Endodermal cell (in vitro differentiated cells): ENCODE results near the gene ATP6V1G1. TPM values are rescaled to one million over a fixed set of nuclear protein-coding genes. Genes with fewer than 3 reads are reported as not detected.

Experiments
- DNase-seq: peaks from one replicate; pipeline ENCODE4 v3.0.0-alpha.2; 2017
- H3K27ac ChIP-seq: 2 replicates; pipeline ENCODE4 v1.5.1; 2013; ENCODE audit warnings: mild to moderate bottlenecking, low read depth, low read length, moderate library complexity
- H3K27me3 ChIP-seq: 2 replicates; pipeline ENCODE4 v1.6.1; 2013; ENCODE audit warnings: mild to moderate bottlenecking, low read length, moderate library complexity; ENCODE audit not compliant: insufficient read depth, control insufficient read depth, poor library complexity, severe bottlenecking
- H3K36me3 ChIP-seq: 2 replicates; pipeline ENCODE4 v1.7.0; 2013; ENCODE audit warnings: mild to moderate bottlenecking, low read length, moderate library complexity; ENCODE audit not compliant: control insufficient read depth, insufficient read depth
- H3K4me1 ChIP-seq: one replicate; pipeline ENCODE4 v1.7.0; 2013; ENCODE audit warnings: low read length; ENCODE audit not compliant: control insufficient read depth, insufficient read depth
- H3K4me3 ChIP-seq: 2 replicates; pipeline ENCODE4 v1.5.1; 2013; ENCODE audit warnings: mild to moderate bottlenecking, low read length, moderate library complexity
- H3K9ac ChIP-seq: 2 replicates; pipeline ENCODE4 v1.6.1; 2013; ENCODE audit warnings: mild to moderate bottlenecking, low read length, moderate library complexity; ENCODE audit not compliant: poor library complexity, severe bottlenecking; ENCODE audit errors: extremely low read depth
- H3K9me3 ChIP-seq: 2 replicates; pipeline ENCODE4 v1.6.1; 2013; ENCODE audit warnings: mild to moderate bottlenecking, low read length, moderate library complexity; ENCODE audit not compliant: control insufficient read depth
- H3K27ac Mint-ChIP-seq: 2 replicates; pipeline ENCODE4 v1.8.0; 2020; ENCODE audit warnings: mixed read lengths
- H3K27me3 Mint-ChIP-seq: 2 replicates; pipeline ENCODE4 v1.8.0; 2021; ENCODE audit warnings: mild to moderate bottlenecking, mixed read lengths; ENCODE audit not compliant: insufficient read depth
- H3K36me3 Mint-ChIP-seq: 2 replicates; pipeline ENCODE4 v1.8.0; 2020; ENCODE audit warnings: low read depth, mixed read lengths
- H3K4me1 Mint-ChIP-seq: 2 replicates; pipeline ENCODE4 v1.8.0; 2020; ENCODE audit warnings: mixed read lengths
- H3K4me3 Mint-ChIP-seq: 2 replicates; pipeline ENCODE4 v1.8.0; 2020; ENCODE audit warnings: mild to moderate bottlenecking, moderate library complexity, mixed read lengths
- H3K9me3 Mint-ChIP-seq: 2 replicates; pipeline ENCODE4 v1.8.0; 2020; ENCODE audit warnings: mild to moderate bottlenecking, mixed read lengths
- WGBS, 2 experiments: methylation state at CpG; one replicate each; pipeline versions ENCODE4 v1.1.5 to v1.1.7; 2013; ENCODE audit warnings: missing lambda C conversion rate in 2 of 2, mixed read lengths in 1 of 2; ENCODE audit not compliant: insufficient coverage in 1 of 2, insufficient read length in 1 of 2; 5-methylcytosine and 5-hydroxymethylcytosine counted together
- total RNA-seq, 2 donors: library from RNA; stranded (reverse); fragmentation: NEBNext Ultra II Directional in 1 of 2; extraction: Animal tissue kit (Norgen Biotek cat#: 25700) in 1 of 2; gene quantifications; 2 replicates in 1 of 2; 3 replicates in 1 of 2; pipeline ENCODE4 v1.2.1, GENCODE V29; 2021
- TF ChIP-seq, protein P1 (sequence below): fragments of 200-600 bp; sonication (generic); conservative IDR thresholded peaks from 2 replicates; pipeline ENCODE4 v1.5.0; 2021; ENCODE audit warnings: antibody characterized with exemption, mild to moderate bottlenecking

ATP6V1G1 gene
- total RNA-seq, 2 donors from 2014 or later = 123 TPM

DNA sequence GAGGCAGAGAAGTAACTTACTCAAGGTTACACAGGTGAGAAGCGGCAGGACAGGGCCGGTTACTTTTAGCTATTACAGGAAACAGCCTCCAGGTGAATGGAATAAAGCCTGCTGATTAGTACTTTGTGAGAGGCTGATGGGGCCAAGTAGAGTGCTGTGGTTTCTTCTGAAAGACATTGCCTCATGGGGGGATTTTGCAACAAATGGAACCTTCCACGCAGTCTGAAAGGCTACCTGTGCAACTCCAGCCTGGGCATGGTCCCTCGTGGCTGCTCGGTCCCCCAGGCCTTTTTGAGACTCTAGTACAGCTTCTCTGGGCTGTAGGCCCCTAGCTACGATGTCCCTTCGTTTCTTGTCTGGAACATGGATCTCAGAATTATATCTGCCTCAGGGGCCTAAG, 25.5 kb downstream of the ATP6V1G1 start:
- no peak overlapping the region for H3K9ac ChIP-seq
- no peak for DNase-seq
- Mint-ChIP-seq H3K4me3 (peak overlapping the region; percentile 60), H3K4me1 (peaks cover 21% of the 10 kb centered on the region), H3K27ac (peak overlapping the region; percentile 40), H3K36me3 (peaks cover 4% of the 10 kb centered on the region), H3K9me3 (peaks cover 5% of the 10 kb centered on the region), H3K27me3 (peaks cover 14% of the 10 kb centered on the region)
- H3K4me3 ChIP-seq = no peak overlapping the region
- H3K27me3 ChIP-seq = peaks cover 4% of the 10 kb centered on the region
- TF ChIP-seq, protein P1, sequence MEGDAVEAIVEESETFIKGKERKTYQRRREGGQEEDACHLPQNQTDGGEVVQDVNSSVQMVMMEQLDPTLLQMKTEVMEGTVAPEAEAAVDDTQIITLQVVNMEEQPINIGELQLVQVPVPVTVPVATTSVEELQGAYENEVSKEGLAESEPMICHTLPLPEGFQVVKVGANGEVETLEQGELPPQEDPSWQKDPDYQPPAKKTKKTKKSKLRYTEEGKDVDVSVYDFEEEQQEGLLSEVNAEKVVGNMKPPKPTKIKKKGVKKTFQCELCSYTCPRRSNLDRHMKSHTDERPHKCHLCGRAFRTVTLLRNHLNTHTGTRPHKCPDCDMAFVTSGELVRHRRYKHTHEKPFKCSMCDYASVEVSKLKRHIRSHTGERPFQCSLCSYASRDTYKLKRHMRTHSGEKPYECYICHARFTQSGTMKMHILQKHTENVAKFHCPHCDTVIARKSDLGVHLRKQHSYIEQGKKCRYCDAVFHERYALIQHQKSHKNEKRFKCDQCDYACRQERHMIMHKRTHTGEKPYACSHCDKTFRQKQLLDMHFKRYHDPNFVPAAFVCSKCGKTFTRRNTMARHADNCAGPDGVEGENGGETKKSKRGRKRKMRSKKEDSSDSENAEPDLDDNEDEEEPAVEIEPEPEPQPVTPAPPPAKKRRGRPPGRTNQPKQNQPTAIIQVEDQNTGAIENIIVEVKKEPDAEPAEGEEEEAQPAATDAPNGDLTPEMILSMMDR = peak; percentile 22
- WGBS, 2 experiments = 90 to 92% methylated on average over 7 of the region's 7 CpGs
- H3K4me1 ChIP-seq = peaks cover 8% of the 10 kb centered on the region
- H3K9me3 ChIP-seq = no peaks in the 10 kb centered on the region
- no peaks in the 10 kb centered on the region for H3K36me3 ChIP-seq
- no peak overlapping the region for H3K27ac ChIP-seq

DNA sequence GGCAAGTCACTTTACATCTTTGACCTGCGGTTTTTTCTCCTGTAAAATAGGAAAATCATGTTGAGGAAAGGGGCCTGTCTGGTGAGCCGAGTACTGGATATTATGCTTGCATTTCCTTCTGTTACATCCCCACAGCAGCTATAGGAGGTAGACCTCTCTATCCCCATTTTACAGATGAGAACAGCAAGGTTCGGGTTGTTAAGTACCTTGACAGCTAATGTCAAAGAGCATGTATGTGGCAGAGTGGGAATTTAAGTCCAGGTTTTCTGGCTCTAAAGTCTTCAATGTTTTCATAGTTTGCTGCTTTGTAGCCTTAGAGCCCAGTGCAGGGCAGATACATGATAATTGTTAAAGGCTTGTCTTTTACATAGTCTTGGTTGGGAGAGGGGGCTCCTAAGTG, 26.4 kb downstream of the ATP6V1G1 start:
- H3K9me3 Mint-ChIP-seq = peaks cover 5% of the 10 kb centered on the region
- peaks cover 21% of the 10 kb centered on the region for H3K4me1 Mint-ChIP-seq
- 65 to 94% methylated on average over 2 to 3 of the region's 3 CpGs for WGBS, 2 experiments
- no peak overlapping the region for H3K4me3 Mint-ChIP-seq
- TF ChIP-seq, protein P1 = no peak
- Histone ChIP-seq H3K27me3 (peaks cover 4% of the 10 kb centered on the region), H3K9me3 (no peaks in the 10 kb centered on the region), H3K27ac (no peak overlapping the region), H3K9ac (no peak overlapping the region), H3K4me1 (peaks cover 8% of the 10 kb centered on the region), H3K36me3 (no peaks in the 10 kb centered on the region), H3K4me3 (no peak overlapping the region)
- DNase-seq = no peak
- no peak overlapping the region for H3K27ac Mint-ChIP-seq
- peaks cover 14% of the 10 kb centered on the region for H3K27me3 Mint-ChIP-seq
- peaks cover 11% of the 10 kb centered on the region for H3K36me3 Mint-ChIP-seq

DNA sequence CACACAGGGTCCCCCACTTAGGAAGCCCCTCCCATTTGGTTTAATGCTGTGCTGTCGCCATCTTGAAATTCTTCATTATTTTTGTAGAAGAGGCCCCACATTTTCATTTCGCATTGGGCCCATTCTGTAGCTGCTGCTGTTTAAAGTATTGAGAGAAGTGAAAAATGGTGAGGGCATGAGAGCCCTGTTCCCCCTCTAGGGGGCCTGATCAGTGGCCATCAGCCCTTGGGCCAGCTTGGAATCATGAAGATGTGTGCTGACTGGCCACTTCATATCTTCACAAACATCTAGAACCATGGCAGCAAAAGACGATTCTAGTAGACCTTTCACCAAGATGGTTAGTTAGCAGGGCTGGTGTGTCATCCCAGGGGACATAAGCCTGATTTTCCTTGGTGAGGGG, 26.8 kb downstream of the ATP6V1G1 start:
- Mint-ChIP-seq H3K27me3 (peaks cover 13% of the 10 kb centered on the region), H3K9me3 (peaks cover 5% of the 10 kb centered on the region), H3K4me1 (peaks cover 21% of the 10 kb centered on the region), H3K27ac (no peak overlapping the region), H3K36me3 (peaks cover 16% of the 10 kb centered on the region), H3K4me3 (no peak overlapping the region)
- peaks cover 8% of the 10 kb centered on the region for H3K4me1 ChIP-seq
- no peak overlapping the region for H3K9ac ChIP-seq
- H3K36me3 ChIP-seq = peaks cover 3% of the 10 kb centered on the region
- no peak for DNase-seq
- no peak overlapping the region for H3K27ac ChIP-seq
- no peaks in the 10 kb centered on the region for H3K9me3 ChIP-seq
- TF ChIP-seq, protein P1 = peak; percentile 63
- WGBS, 2 experiments = 94 to 100% methylated on average over 1 to 3 of the region's 3 CpGs
- H3K27me3 ChIP-seq = peaks cover 4% of the 10 kb centered on the region
- no peak overlapping the region for H3K4me3 ChIP-seq
